Fibroblast of skin of left quadriceps (primary cell): ENCODE results near the gene HMGCL.
"Not testable (repeated sequence)": the region's sequence is repeated elsewhere in the genome, so short reads cannot be mapped to it uniquely, and the experiment has no call there.

Experiments used
- DNase-seq, 2 experiments: peaks; one replicate each; pipeline ENCODE4 v3.0.0-alpha.2; 2013; ENCODE audit warnings: low read depth in 2 of 2

The HMGCL gene

DNA sequence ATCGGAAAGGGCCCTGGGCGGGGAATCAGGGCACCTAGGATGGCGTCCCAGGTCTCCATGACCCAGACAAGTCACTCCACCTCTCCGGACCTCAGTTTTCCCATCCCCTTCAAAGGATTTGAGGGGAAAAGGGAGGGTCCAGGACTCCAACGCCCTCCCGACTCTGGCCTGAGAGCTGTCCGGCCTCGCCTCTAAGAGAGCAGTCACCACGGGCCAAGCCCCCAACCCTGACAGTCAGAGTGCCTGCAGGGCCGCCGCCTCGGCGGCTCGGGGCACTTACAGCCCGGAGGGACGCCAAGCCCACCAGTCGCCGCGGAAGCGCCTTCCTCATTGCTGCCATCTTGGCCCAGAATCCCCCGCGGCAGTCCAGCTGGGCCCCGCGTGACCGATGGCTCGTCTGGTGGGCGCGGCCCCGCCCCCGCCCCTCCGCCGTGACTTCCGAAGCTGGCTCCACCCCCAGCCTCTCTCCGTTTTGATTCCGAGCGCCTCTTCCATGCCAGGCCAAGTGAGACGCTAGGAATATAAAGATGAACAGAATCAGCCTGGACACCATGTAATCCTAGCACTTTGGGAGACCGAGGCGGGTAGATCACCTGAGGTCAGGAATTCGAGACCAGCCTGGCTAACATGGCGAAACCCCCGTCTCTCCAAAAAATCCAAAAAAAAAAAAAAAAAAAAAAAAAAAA lies at the start of gene HMGCL:
TSS of gene HMGCL (minus strand) at position 354 of the 686 bp plus-strand sequence. CDS start at position 340, 14 bp downstream.
- peak; percentile 64 to 66 for DNase-seq

DNA sequence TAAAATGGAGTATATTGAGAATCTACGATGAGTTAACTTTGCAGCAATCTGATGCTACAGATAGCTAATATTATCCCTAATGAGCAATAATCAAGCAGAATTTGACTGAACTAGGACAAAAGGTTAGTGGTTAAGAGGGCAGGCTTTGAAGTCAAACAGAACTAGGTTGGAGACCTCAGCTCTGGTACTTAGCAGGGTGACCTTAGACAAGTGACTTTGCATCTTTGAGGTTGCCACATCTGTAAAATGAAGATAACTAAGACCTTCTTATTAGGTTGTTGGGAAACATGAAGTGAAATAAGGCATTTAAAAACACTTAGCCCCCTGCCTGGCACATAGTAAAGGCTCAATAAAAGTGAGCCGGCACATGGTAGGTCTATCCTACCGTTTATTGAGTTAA lies 47.2 kb upstream of the HMGCL start:
- no peak for DNase-seq

DNA sequence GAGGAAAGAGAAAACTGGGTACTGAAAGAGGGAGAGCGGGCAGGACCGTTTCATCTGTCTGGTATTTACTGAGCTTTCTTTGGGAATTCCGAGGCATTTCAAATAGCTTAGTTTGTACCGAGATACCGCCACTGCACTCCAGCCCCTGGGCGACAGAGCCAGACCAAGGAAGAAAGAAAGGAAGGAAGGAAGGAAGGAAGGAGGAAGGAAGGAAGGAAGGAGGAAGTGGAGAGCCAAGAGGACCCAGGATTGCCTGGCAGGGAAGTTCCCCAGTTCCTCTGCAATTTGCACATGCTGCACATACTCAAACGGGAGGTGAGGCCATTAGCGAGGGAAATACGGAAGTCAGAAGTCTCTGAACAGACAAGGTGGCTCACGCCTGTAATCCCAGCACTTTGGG lies 43.8 kb upstream of the HMGCL start:
- no peak for DNase-seq

DNA sequence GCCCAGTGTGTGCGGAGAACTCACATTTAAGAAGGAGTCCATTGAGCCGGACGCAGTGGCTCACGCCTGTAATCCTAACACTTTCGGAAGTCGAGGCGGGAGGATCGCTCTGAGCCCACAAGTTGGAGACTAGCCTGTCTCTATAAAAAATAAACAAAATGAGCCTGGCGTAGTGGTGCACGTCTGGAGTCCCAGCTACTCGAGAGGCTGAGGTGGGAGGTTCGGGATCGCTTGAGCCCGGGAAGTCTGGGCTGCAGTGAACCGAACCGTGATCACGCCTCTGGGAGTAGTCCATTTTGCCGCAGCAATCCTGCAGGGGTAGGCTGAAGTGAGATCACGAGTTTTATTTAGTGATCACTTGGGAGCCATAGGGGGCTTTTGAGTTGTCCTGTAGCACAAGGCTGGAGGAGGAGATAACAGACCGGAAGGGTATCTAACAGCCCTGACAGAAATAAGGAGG lies 43.4 kb upstream of the HMGCL start:
- no peak for DNase-seq

DNA sequence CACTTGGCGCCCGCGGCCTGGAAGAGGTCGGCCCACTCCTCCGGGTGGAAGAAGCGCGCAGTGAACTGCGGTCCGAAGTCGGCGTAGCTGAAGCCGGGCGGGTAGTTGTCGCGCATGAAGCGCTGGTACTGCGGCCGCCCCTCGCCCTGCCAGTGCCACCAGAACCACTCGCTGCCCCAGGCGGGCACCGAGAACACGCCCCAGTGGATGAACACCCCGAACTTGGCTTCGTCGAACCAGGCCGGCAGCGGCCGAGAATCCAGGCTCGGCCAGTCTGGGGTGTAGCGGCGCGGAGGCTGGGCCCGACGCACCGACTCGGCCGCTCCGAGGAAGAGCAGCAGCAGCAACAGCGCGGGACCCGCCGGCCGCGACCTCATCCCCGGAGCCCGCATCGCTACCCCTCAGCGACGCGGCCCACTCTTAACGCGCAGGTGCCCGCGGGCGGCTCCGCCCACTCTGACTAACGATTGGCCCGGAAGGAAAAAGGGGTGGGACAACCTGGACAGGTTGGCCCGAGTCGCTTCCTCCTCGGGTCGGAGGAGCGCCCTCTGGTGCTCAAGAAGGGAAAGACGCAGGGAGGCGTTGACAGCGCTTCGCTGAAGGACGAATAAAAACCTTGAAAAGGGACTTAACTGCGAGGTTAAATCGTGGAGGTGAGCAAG lies 42.8 kb upstream of the HMGCL start, which contains the start of gene FUCA1:
TSS of gene FUCA1 (minus strand) at position 396 of the 662 bp plus-strand sequence. CDS start at position 392, 4 bp downstream.
- DNase-seq, result peak; percentile 46 to 52

DNA sequence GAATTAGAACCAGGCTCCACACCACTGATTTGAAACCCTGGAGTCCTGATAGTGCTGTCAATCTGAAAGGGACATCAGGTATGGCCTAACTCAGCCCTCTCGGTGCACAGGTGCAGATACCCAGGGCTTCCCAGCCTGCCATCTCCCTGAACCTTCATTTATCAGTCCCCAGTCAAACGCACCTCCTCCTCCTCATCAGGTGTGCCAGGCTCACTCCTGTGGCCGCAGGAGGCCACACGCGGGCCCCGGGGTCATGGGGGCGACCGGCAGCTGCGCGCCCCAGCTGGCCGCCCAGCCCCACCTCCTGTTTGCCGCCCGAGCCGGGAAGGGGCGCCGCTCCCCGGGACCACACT lies 42.3 kb upstream of the HMGCL start:
- no peak for DNase-seq

DNA sequence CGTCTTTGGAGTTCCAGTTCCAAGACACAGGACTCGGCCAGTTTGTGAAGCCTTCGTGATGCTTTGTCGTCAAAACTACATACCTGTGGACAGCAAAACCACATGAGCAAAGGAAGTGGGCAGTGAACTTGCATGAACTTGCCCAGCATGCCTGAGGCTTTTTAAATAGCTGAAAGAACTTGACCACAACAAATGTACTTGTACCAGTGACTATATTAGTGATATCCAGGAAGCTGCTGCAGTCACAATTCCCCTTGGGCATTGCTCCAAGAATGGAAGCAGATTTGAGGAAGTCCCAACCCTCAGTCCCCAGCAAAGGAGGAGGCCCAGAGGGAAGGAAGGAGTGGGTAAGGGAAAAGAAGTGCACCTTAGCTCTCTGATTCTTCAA lies 40.3 kb upstream of the HMGCL start:
- no peak for DNase-seq

DNA sequence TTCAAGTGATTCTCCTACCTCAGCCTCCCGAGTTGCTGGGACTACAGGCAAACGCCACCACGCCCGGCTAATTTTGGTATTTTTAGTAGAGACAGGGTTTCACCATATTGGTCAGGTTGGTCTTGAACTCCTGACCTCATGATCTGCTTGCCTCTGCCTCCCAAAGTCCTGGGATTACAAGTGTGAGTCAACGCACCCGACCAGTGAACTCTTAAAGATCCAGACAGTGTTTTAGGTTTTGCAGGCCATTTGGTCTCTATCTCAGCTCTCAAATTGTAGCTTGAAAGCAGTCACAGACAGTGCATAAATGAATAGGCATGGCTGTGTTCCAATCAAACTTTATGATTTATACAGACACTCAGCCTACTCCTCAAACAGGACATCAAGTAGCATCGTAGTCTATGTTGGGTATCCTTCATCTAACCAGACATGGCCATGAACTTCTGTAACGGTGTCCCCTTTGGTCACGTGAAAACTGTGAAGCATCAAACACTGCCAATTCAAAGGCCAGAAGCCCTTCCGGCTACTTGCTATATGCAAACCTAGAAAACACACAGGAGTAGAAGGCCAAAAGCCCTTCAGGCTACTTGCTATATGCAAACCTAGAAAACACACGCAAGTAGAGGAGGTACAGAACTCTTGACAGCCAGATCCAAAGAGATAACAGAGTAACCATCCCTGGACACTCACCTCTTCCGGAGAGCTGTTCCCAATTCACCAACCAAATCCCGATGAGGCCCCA lies 39.7 kb upstream of the HMGCL start:
- no peak for DNase-seq

DNA sequence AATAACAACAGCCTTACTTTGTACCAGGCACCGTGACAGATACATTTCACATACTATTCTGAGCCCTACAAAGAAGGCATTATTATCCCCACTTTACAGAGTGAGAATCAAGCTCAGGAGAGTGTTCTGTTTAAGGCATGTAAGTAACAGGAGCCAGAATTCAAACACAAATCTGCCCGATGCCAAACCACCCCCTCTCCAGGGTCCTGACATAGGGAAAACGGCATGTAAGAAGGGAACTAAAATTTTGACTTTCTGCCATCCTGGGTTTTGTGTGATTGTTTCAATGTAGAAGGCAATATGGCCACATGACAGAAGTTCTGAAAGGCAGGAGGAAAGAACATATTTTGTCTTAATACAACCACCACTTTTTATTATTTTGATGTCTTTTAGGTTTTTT lies 37.4 kb upstream of the HMGCL start:
- DNase-seq, result no peak

DNA sequence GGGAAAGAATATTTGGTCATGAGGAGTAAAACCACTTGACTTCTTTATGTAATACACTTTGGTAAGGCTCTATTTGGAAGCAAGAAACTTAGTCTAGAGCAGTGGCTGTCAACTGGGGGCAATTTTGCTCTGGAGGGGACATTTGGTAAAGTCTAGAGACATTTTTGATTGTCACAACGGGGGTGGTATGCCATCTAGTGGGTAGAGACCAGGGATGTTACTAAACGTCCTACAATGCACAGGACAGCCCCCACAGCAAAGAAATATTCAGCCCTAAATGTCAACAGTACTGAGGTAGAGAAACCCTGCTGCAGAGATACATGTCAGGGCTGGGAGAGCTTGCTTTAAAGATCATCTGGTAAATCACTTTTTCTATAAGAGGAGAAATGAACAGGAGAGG lies 29.3 kb upstream of the HMGCL start:
- no peak for DNase-seq

DNA sequence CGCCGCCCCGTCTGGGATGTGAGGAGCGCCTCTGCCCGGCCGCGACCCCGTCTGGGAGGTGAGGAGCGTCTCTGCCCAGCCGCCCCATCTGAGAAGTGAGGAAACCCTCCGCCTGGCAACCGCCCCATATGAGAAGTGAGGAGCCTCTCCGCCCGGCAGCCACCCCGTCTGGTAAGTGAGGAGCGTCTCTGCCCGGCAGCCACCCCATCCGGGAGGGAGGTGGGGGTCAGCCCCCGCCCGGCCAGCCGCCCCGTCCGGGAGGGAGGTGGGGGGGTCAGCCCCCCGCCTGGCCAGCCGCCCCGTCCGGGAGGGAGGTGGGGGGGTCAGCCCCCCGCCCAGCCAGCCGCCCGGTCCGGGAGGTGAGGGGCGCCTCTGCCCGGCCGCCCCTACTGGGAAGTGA lies 27.9 kb upstream of the HMGCL start:
- DNase-seq, result not testable (repeated sequence)

DNA sequence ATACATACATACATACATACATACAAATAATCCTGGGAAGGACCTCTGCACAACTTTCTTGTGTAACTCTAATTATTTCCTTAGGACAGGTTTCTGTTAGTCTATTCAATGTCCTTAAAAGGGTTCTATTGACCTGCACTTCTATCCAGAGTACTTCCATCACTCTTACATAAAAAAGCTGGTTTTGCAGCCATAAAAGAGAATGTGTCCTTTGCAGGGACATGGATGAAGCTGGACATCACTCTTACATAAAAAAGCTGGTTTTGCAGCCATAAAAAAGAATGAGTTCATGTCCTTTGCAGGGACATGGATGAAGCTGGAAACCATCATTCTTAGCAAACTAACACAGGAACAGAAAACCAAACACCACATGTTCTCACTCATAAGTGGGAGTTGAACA lies 26.2 kb upstream of the HMGCL start:
- DNase-seq, result not testable (repeated sequence)

DNA sequence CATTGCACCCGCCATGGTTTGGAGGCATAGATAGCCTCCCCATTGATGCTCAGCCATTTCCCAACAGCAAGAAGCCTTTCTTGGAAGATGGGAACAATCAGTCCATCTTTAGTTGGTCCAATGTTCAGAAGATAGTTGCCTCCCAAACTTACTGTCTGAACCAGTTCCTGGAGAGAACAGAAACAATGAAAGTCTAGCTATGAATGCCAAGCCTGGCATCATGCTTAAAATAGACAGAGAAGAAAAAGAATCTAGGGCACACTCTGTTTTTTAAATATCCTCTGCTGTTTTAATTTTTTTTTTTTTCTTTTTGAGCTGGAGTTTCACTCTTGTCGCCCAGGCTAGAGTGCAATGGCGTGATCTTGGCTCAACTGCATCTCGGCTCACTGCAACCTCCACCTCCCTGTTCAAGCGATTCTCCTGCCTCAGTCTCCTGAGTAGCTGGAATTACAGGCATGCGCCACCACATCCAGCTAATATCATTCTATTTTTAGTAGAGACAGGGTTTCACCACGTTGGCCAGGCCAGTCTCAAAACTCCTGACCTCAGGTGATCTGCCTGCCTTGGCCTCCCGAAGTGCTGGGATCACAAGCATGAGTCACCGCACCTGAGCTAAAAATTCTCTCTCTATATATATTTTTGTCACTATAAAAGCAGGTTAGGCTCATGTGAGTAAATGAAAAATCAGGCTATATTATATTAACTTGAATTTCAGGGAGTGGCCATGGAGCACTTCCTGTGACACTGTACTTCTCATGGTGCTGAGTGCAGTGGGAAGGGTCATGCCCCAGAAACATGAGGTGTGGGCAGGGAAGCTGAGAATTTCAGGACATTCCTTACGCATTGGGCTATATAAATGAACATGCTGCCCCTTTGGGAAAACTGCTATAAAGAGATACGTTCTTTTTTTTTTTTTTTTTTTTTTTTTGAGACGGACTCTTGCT lies 23.7 kb upstream of the HMGCL start:
- DNase-seq, result no peak

DNA sequence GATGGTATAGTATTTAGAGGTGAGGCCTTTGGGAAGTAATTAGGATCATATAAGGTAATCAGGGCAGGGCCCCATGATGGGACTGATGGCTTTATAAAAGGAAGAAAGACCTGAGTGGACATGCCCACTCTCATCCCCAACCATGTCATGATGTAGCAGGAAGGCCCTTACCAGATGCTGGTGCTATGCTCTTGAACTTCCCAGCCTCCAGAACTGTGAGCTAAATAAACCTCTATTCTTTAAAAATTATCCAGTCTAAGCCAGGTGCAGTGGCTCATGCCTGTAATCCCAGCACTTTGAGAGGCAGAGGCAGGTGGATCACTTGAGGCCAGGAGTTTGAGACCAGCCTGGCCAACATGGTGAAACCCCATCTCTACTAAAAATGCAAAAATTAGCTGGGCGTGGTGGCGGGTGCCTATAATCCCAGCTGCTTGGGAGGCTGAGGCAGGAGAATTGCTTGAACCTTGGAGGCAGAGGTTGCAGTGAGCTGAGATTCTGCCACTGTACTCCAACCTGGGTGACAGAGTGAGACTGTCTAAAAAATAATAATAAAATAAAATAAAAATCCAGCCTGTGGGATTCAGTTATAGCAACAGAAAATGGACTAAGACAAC lies 22.4 kb upstream of the HMGCL start:
- DNase-seq, result not testable (repeated sequence)

DNA sequence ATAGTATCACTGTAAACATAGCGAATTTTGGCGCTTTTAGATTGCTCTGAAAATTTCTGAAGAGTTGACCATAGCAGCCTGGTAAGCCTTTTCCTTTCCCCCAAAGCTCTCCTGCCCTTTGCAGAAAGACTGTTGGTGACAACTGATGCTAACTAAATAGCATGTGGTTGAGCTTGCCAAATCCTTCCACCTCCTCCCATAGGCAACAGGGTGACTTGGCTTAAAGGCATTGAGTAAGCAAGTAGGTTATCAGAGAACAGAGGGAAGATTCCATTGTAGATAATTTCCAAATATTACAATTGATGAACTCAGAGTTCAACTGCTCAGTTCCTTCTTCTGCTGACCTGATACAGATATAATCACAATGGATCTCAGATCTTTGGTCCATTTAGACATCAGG lies 19.9 kb upstream of the HMGCL start:
- DNase-seq, result no peak

DNA sequence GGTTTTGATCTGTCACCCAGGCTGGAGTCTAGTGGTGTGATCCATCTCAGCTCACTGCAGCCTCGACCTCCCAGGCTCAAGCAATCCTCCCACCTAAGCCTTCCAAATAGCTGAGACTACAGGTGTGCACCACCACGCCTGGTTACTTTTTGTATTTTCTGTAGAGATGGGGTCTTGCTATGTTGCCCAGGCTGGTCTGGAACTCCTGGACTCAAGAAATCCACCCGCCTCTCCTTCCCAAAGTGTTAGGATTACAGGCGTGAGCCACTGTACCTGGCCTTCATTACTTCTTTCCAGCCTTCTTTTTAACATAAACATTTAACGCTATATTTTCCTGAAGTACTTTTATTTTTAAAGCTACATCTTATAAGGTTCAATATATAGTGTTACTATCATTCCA lies 18.4 kb upstream of the HMGCL start:
- DNase-seq, result no peak

DNA sequence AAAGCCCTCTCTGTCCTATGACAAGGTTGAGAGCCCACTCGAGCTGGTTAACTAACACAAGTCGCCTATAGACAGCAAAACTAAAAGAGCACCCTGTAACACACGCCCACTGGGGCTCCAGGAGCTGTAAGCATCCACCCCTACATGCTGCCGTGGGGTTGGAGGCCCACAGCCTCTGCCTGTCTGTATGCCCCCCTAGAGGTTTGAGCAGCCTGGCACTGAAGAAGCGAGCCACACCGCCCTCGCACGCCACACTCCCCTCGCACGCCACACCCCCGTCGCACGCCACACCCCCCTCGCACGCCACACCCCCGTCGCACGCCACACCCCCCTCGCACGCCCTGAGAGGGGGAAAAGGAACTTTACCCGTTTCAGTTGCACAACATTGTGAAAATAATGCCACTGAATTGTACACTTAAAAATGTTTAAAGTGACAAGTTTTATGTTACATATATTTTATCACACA lies 13.2 kb upstream of the HMGCL start:
- no peak for DNase-seq

DNA sequence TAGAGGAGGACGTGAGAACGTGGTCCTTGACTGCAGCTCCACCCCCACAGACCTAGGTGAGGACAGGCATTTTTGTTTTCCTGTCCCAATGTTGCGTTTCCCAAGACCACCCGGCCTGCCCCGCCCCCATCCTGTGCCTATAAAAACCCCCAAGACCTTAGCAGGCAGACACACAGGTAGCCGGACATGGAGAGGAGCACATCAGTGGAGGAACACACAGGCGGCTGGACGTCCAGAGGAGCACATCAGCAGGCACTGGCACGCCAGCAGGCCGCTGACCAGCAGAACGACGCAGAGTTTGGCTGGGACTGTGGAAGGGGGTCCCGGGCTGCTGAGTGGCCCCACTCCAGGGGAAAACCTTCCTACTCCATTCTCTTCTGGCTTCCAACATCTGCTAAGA lies 12.7 kb upstream of the HMGCL start:
- DNase-seq, result no peak

DNA sequence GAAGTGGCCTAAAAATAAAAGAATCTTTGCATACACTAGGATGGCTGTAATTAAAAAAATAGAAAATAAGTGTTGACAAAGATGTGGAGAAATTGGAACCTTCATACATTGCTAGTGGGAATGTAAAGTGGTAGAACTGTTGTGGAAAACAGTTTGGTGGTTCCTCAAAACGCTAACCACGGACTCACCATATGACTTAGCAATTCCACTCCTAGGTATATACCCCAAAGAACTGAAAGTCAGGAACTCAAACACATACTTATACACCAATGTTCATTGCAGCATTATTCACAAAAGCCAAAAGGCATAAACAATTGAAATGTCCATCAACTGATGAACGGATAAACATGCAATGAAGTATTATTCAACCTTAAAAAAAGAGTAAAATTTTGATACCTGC lies 10.8 kb upstream of the HMGCL start:
- DNase-seq, result no peak

DNA sequence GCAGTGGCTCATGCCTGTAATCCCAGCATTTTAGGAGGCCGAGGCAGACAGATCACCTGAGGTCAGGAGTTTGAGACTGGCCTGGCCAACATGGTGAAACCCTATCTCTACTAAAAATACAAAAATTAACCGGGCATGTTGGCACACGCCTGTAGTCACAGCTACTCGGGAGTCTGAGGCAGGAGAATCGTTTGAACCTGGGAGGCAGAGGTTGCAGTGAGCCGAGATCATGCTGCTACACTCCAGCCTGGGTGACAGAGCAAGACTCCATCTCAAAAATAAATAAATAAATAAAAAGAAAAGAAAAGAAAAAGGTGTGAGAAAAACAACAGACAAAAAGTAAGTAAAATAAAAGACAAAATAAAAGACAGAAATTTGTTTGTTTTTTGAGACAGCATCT lies 8.9 kb upstream of the HMGCL start:
- not testable (repeated sequence) for DNase-seq

DNA sequence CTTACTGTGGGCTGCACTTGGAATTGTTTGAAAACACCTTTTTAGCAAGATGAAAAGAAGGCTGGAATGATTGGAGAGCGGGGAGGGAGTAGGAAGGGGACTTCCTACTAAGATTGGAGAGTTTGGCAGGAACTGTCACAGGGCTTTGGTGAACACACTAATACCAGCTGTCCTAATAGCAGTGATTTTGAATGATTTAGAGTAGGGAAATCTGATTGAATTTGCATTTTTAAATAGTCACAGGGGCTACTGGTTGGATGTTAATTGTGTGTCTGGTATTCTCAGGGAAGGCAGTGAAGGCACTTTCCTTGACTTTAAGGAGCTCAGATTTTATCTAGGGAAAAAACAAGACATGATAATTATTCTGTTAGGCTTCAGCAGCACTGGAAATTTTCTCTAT lies 2.5 kb upstream of the HMGCL start:
- no peak for DNase-seq
